Parathyroid adenoma (tissue), 2 donors: ENCODE data around the gene ACTL6B.

ENCODE experiments used
- H2AFZ ChIP-seq: fragments of 300-600 bp; sonication (generic); one replicate; pipeline ENCODE4 v1.7.0; 2017; ENCODE audit warnings: antibody characterized with exemption, mild to moderate bottlenecking
- H3K27ac ChIP-seq: fragments of 300-600 bp; sonication (generic); one replicate; pipeline ENCODE4 v1.7.0; 2017
- H3K27me3 ChIP-seq: fragments of 300-600 bp; sonication (generic); one replicate; pipeline ENCODE4 v1.7.0; 2017; ENCODE audit warnings: low read length; ENCODE audit not compliant: control insufficient read depth, insufficient read depth
- H3K36me3 ChIP-seq: fragments of 300-600 bp; sonication (generic); one replicate; pipeline ENCODE4 v1.7.0; 2017; ENCODE audit warnings: low read length; ENCODE audit not compliant: control insufficient read depth, insufficient read depth
- H3K4me1 ChIP-seq: fragments of 300-600 bp; sonication (generic); one replicate; pipeline ENCODE4 v1.7.0; 2017; ENCODE audit warnings: control low read depth
- H3K4me2 ChIP-seq: fragments of 300-600 bp; sonication (generic); one replicate; pipeline ENCODE4 v1.7.0; 2017; ENCODE audit warnings: low read length
- H3K4me3 ChIP-seq: fragments of 300-600 bp; sonication (generic); one replicate; pipeline ENCODE4 v1.7.0; 2017; ENCODE audit warnings: low read depth, low read length
- H3K79me2 ChIP-seq: fragments of 300-600 bp; sonication (generic); one replicate; pipeline ENCODE4 v1.7.0; 2017; ENCODE audit warnings: control low read depth
- H3K9ac ChIP-seq: fragments of 300-600 bp; sonication (generic); one replicate; pipeline ENCODE4 v1.7.0; 2017; ENCODE audit warnings: mild to moderate bottlenecking
- H3K9me3 ChIP-seq: fragments of 300-600 bp; sonication (generic); one replicate; pipeline ENCODE4 v1.7.0; 2017; ENCODE audit warnings: low read length; ENCODE audit not compliant: control insufficient read depth
- TF ChIP-seq, protein P1 (sequence below): fragments of 300-600 bp; sonication (generic); IDR thresholded peaks from one replicate; pipeline ENCODE4 v1.7.0; 2017; ENCODE audit warnings: antibody characterized with exemption, mild to moderate bottlenecking
- donor health status: primary hyperparathyroidism.

The ACTL6B gene

DNA sequence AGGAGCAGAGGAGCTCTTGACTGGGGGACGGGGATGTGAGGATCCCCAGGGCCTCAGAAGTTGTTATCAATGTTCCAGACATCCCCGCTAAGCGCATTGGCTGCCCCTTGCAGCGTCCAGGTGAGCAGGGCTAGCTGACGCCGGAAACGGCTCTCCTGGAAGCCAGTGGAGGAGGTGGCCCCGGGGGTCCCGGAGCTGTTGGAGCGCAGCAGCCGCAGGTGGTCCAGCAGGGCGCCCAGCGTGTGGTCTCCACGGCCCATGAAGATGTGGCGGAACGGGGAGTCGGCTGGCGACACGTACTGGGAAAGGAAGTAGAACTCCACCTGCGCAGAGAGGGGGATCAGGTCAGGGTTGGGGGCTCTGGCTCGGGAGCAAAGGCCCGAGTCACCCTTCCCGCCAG, 35.4 kb downstream of the ACTL6B start:
- no peak overlapping the region for H3K9ac ChIP-seq
- TF ChIP-seq, protein P1, sequence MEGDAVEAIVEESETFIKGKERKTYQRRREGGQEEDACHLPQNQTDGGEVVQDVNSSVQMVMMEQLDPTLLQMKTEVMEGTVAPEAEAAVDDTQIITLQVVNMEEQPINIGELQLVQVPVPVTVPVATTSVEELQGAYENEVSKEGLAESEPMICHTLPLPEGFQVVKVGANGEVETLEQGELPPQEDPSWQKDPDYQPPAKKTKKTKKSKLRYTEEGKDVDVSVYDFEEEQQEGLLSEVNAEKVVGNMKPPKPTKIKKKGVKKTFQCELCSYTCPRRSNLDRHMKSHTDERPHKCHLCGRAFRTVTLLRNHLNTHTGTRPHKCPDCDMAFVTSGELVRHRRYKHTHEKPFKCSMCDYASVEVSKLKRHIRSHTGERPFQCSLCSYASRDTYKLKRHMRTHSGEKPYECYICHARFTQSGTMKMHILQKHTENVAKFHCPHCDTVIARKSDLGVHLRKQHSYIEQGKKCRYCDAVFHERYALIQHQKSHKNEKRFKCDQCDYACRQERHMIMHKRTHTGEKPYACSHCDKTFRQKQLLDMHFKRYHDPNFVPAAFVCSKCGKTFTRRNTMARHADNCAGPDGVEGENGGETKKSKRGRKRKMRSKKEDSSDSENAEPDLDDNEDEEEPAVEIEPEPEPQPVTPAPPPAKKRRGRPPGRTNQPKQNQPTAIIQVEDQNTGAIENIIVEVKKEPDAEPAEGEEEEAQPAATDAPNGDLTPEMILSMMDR, result no peak
- no peaks in the 10 kb centered on the region for H3K9me3 ChIP-seq
- H3K79me2 ChIP-seq, result no peaks in the 10 kb centered on the region
- H3K27me3 ChIP-seq, result no peaks in the 10 kb centered on the region
- H3K4me2 ChIP-seq, result no peak overlapping the region
- no peaks in the 10 kb centered on the region for H3K4me1 ChIP-seq
- no peaks in the 10 kb centered on the region for H3K36me3 ChIP-seq
- no peak overlapping the region for H2AFZ ChIP-seq
- H3K4me3 ChIP-seq, result no peak overlapping the region
- H3K27ac ChIP-seq, result no peak overlapping the region

DNA sequence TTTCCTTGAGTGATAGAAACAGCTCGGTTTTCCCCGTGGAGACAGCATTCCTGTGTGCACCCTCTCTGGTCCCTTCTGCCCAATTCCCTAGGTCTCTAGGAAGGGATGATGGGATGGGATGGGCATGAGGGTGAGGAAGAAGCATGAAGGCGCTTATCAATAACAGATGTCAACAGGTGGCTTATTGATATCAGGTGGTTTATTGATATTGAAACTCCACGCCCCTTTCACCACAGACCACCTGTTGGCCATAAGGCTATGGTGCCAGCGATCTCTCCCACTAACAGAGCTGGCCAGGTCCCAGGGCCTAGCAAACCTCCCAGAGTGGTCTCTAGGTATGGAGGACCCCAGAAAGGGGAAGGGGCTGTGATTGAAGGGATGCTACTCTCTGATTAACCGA, 36.0 kb downstream of the ACTL6B start:
- TF ChIP-seq, protein P1, result no peak
- no peak overlapping the region for H3K4me2 ChIP-seq

DNA sequence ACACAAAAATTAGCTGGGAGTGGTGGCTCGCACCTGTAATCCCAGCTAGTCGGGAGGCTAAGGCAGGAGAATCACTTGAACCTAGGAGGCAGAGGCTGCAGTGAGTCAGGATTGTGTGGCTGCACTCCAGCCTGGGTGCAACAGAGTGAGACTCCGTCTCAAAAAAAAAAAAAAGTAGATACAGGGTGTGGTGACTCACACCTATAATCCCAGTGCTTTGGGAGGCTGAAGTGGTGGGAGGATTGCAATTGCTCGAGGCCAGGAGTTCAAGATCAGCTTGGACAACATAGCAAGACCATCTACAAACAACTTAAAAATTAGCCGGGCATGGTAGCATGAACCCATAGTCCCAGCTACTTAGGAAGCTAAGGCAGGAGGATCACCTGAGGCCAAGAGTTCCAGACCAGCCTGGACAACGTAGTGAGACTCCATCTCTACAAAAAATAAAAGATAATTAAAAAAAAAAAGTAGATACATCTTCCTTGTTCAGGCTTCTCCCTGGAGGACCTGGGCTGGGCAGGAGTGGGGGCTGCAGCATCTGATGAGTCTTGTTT, 41.9 kb downstream of the ACTL6B start:
- Histone ChIP-seq H3K9me3 (no peaks in the 10 kb centered on the region), H3K9ac (no peak overlapping the region), H3K4me1 (peaks cover 8% of the 10 kb centered on the region), H3K36me3 (no peaks in the 10 kb centered on the region), H3K4me3 (no peak overlapping the region), H3K4me2 (no peak overlapping the region), H3K79me2 (no peaks in the 10 kb centered on the region), H2AFZ (no peak overlapping the region), H3K27me3 (no peaks in the 10 kb centered on the region), H3K27ac (no peak overlapping the region)
- TF ChIP-seq, protein P1, result no peak

More for the DNA sequence above, 36.0 kb downstream of the ACTL6B start:
- no peaks in the 10 kb centered on the region for H3K9me3 ChIP-seq
- H3K27me3 ChIP-seq, result no peaks in the 10 kb centered on the region
- H3K4me3 ChIP-seq, result no peak overlapping the region
- H2AFZ ChIP-seq, result no peak overlapping the region
- no peak overlapping the region for H3K27ac ChIP-seq
- H3K36me3 ChIP-seq, result no peaks in the 10 kb centered on the region
- H3K9ac ChIP-seq, result no peak overlapping the region
- no peaks in the 10 kb centered on the region for H3K79me2 ChIP-seq
- no peaks in the 10 kb centered on the region for H3K4me1 ChIP-seq

DNA sequence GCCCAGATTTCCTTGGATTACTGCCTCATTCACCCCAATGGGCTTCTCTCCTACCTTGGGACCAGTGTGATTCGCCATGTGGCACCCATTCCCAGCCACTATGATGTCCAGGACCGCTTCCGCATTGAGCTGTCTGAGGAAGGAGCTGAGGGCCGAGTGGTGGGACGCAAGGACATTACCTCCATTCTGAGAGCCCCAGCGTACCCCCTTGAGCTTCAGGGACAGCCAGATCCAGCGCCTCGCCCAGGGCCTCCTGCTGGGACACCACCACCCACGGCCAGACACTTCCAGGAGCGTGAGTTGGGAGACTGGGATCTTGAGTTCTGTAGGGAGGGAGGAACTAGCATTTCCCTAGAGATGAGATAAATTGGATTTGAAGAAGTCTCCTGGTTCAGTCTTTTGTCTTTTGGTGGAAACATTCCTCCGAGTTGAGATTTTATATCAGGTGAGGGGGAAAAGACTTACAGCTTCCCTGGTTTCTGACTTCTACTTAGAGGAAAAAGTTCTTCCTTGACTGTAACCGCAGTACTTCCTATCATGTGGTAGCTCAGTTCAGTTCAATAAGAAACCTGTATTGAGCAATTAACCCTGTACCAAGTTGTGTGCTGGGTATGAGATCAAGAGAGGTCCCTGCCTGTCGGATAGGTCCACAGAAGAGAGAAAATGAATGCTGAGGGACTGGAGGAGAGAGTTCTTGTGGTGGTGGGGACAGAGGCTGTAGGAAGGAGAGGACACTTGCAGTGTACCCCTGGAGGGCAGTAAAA, 42.7 kb downstream of the ACTL6B start:
- Histone ChIP-seq H3K79me2 (no peaks in the 10 kb centered on the region), H3K9me3 (no peaks in the 10 kb centered on the region), H3K27me3 (no peaks in the 10 kb centered on the region), H3K4me1 (peaks cover 8% of the 10 kb centered on the region), H3K27ac (no peak overlapping the region), H3K4me3 (no peak overlapping the region), H3K9ac (no peak overlapping the region), H3K36me3 (no peaks in the 10 kb centered on the region), H3K4me2 (no peak overlapping the region), H2AFZ (no peak overlapping the region)
- TF ChIP-seq, protein P1, result no peak
